HepG2 (cell line): Measurements from ENCODE around the gene ENGASE. TPM values are rescaled to one million over a fixed set of nuclear protein-coding genes. Genes with fewer than 3 reads are reported as not detected.

Source experiments
- KAT8 ChIP-seq: IDR thresholded peaks from 2 replicates; pipeline ENCODE4 v1.6.1; 2016; ENCODE audit warnings: missing genetic modification reagents, missing compliant biosample characterization
- KLF15 ChIP-seq: sonication (generic); formaldehyde crosslinking; IDR thresholded peaks from 2 replicates; pipeline ENCODE4 v1.8.1; 2023; ENCODE audit warnings: borderline replicate concordance, mild to moderate bottlenecking, inconsistent platforms, missing genetic modification reagents, mixed read lengths
- PHF21A ChIP-seq: sonication (generic); formaldehyde crosslinking; IDR thresholded peaks from 2 replicates; pipeline ENCODE4 v1.5.0; 2020; ENCODE audit warnings: mild to moderate bottlenecking, missing genetic modification reagents
- POLR2AphosphoS5 ChIP-seq: IDR thresholded peaks from 2 replicates; pipeline ENCODE4 v1.6.1; 2012; ENCODE audit warnings: low read depth, low read length
- SMYD3 ChIP-seq: sonication (generic); formaldehyde crosslinking; IDR thresholded peaks from 2 replicates; pipeline ENCODE4 v1.8.1; 2023; ENCODE audit warnings: mild to moderate bottlenecking, missing genetic modification reagents
- SRSF9 ChIP-seq: fragments of 200-400 bp; formaldehyde crosslinking; IDR thresholded peaks from 2 replicates; pipeline ENCODE4 v1.6.1; 2018; ENCODE audit warnings: borderline replicate concordance, mild to moderate bottlenecking, low read depth, low read length; ENCODE audit not compliant: insufficient read depth, poor library complexity, severe bottlenecking
- TBX2 ChIP-seq: sonication (generic); formaldehyde crosslinking; IDR thresholded peaks from 2 replicates; pipeline ENCODE4 v1.5.0; 2020; ENCODE audit warnings: missing genetic modification reagents, mild to moderate bottlenecking, borderline replicate concordance
- TGIF2 ChIP-seq: IDR thresholded peaks from 2 replicates; pipeline ENCODE4 v1.6.1; 2016; ENCODE audit warnings: control low read depth, missing compliant biosample characterization
- TP53 ChIP-seq: sonication (generic); formaldehyde crosslinking; conservative IDR thresholded peaks from 2 replicates; pipeline ENCODE4 v1.4.0; 2020; ENCODE audit warnings: missing genetic modification reagents
- ZC3H13 ChIP-seq: sonication (generic); formaldehyde crosslinking; IDR thresholded peaks from 2 replicates; pipeline ENCODE4 v1.8.1; 2023; ENCODE audit warnings: mild to moderate bottlenecking, missing genetic modification reagents, moderate library complexity
- ZNF180 ChIP-seq: sonication (generic); formaldehyde crosslinking; IDR thresholded peaks from 2 replicates; pipeline ENCODE4 v1.4.0; 2020; ENCODE audit warnings: low read depth, missing genetic modification reagents, borderline replicate concordance
- polyA plus RNA-seq, 8 experiments: library from polyadenylated mRNA; depleted of rRNA in 3 of 8; stranded (reverse) in 7 of 8; unstranded in 1 of 8; fragments of >200 nt; fragmentation: Illumina TruSeq in 4 of 8; extraction: Trizol in 4 of 8; gene quantifications; 2 replicates each; pipeline versions ENCODE4 v1.2.1 to v1.2.3, GENCODE V29; 2011 to 2016; ENCODE audit warnings: low read depth in 4 of 8, missing spikeins in 1 of 8, mixed read lengths in 1 of 8; ENCODE audit not compliant: insufficient read depth in 1 of 8
- total RNA-seq, 5 experiments: library from RNA; depleted of rRNA; stranded (reverse); fragments of >200 nt; fragmentation: Illumina TruSeq; extraction: Trizol; gene quantifications; 2 replicates each; pipeline ENCODE4 v1.2.3, GENCODE V29; 2016; ENCODE audit warnings: low read depth in 1 of 5
- TF ChIP-seq, protein P1 (sequence below): sonication (generic); formaldehyde crosslinking; IDR thresholded peaks from 2 replicates; pipeline ENCODE4 v1.4.0; 2020; ENCODE audit warnings: mild to moderate bottlenecking, missing genetic modification reagents
- TF ChIP-seq, protein P2 (sequence below): sonication (generic); formaldehyde crosslinking; IDR thresholded peaks from one replicate; pipeline ENCODE4 v1.5.1; 2020; ENCODE audit warnings: mild to moderate bottlenecking, missing genetic modification reagents; ENCODE audit errors: not compliant biosample characterization
- TF ChIP-seq, protein P3 (sequence below): sonication (generic); formaldehyde crosslinking; conservative IDR thresholded peaks from 2 replicates; pipeline ENCODE4 v1.4.0; 2020; ENCODE audit warnings: missing genetic modification reagents

The ENGASE gene
- total and polyA plus RNA-seq, 2 of the 13 experiments (the other 11 are each of a cell fraction or from before 2014, with no cell fraction given): 10.6 to 18.1 TPM

DNA sequence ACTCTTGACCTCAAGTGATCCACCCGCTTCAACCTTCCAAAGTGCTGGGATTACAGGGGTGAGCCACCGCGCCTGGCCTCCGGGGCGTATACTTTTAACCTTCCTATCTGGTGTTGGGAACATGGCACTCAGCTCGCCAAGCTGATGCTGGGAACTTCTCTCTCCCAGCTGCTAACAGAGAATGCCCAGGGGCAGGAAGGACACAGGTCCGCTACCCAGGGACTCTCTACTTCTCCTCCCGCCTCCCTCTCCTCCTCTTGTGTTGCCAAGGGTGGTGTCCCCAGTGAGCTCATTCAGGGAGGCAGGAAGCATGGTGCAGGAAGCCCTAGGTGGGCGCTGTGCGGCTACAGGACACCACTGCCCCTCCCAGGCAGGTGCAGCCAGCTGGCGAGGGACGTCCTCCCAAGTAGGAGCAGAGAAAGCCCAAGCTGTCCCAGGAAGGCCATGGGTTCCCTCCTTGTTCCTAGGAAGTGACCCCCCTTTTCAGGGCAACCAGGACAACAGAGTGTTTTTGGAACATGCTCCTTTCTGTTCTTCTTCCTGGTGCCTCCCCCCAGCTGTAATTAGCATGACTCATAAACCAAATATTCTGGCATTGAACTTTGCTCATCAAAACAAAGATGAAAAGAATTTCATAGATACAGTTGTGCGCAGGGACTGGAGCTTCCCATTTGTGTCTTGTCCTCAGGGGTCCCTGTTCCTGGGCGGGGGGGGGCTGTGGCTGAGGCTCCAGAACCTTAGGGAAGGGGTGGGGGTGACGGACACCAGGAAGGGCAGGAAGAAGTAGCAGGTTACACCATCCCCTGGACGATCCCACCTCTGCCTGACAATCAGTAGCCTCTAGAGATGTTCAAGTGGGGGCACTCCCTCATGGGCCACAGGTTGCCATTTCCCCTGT, 48.0 kb upstream of the ENGASE start (continued):
- TF ChIP-seq, protein P1, sequence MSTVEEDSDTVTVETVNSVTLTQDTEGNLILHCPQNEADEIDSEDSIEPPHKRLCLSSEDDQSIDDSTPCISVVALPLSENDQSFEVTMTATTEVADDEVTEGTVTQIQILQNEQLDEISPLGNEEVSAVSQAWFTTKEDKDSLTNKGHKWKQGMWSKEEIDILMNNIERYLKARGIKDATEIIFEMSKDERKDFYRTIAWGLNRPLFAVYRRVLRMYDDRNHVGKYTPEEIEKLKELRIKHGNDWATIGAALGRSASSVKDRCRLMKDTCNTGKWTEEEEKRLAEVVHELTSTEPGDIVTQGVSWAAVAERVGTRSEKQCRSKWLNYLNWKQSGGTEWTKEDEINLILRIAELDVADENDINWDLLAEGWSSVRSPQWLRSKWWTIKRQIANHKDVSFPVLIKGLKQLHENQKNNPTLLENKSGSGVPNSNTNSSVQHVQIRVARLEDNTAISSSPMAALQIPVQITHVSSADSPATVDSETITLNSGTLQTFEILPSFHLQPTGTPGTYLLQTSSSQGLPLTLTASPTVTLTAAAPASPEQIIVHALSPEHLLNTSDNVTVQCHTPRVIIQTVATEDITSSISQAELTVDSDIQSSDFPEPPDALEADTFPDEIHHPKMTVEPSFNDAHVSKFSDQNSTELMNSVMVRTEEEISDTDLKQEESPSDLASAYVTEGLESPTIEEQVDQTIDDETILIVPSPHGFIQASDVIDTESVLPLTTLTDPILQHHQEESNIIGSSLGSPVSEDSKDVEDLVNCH: no peak
- TF ChIP-seq TGIF2 (no peak), TP53 (CRISPR knock-in tag) (0 out of 2 replicates have a peak, but pooled peaks have one; percentile 57), ZNF180 (CRISPR knock-in tag) (no peak), TBX2 (peak; percentile 46), ZC3H13 (CRISPR knock-in tag) (0 out of 2 replicates have a peak, but pooled peaks have one; percentile 57), POLR2AphosphoS5 (peak; percentile 65), KLF15 (CRISPR knock-in tag) (no peak), SRSF9 (no peak), KAT8 (CRISPR knock-in tag) (0 out of 2 replicates have a peak, but pooled peaks have one; percentile 46), PHF21A (peak; percentile 95), SMYD3 (no peak)
- TF ChIP-seq, protein P2, sequence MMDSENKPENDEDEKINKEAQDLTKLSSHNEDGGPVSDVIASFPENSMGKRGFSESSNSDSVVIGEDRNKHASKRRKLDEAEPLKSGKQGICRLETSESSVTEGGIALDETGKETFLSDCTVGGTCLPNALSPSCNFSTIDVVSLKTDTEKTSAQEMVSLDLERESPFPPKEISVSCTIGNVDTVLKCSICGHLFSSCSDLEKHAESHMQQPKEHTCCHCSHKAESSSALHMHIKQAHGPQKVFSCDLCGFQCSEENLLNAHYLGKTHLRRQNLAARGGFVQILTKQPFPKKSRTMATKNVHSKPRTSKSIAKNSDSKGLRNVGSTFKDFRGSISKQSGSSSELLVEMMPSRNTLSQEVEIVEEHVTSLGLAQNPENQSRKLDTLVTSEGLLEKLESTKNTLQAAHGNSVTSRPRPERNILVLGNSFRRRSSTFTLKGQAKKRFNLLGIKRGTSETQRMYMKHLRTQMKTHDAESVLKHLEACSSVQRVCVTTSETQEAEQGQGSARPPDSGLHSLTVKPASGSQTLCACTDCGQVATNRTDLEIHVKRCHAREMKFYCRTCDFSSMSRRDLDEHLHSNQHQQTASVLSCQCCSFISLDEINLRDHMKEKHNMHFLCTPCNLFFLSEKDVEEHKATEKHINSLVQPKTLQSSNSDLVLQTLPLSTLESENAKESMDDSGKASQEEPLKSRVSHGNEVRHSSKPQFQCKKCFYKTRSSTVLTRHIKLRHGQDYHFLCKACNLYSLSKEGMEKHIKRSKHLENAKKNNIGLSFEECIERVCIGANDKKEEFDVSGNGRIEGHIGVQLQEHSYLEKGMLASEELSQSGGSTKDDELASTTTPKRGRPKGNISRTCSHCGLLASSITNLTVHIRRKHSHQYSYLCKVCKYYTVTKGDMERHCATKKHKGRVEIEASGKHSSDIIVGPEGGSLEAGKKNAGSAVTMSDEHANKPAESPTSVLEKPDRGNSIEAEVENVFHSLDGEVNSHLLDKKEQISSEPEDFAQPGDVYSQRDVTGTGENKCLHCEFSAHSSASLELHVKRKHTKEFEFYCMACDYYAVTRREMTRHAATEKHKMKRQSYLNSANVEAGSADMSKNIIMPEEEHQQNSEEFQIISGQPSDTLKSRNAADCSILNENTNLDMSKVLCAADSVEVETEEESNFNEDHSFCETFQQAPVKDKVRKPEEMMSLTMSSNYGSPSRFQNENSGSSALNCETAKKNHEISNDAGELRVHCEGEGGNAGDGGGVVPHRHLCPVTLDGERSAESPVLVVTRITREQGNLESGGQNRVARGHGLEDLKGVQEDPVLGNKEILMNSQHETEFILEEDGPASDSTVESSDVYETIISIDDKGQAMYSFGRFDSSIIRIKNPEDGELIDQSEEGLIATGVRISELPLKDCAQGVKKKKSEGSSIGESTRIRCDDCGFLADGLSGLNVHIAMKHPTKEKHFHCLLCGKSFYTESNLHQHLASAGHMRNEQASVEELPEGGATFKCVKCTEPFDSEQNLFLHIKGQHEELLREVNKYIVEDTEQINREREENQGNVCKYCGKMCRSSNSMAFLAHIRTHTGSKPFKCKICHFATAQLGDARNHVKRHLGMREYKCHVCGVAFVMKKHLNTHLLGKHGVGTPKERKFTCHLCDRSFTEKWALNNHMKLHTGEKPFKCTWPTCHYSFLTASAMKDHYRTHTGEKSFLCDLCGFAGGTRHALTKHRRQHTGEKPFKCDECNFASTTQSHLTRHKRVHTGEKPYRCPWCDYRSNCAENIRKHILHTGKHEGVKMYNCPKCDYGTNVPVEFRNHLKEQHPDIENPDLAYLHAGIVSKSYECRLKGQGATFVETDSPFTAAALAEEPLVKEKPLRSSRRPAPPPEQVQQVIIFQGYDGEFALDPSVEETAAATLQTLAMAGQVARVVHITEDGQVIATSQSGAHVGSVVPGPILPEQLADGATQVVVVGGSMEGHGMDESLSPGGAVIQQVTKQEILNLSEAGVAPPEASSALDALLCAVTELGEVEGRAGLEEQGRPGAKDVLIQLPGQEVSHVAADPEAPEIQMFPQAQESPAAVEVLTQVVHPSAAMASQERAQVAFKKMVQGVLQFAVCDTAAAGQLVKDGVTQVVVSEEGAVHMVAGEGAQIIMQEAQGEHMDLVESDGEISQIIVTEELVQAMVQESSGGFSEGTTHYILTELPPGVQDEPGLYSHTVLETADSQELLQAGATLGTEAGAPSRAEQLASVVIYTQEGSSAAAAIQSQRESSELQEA: no peak
- TF ChIP-seq, protein P3, sequence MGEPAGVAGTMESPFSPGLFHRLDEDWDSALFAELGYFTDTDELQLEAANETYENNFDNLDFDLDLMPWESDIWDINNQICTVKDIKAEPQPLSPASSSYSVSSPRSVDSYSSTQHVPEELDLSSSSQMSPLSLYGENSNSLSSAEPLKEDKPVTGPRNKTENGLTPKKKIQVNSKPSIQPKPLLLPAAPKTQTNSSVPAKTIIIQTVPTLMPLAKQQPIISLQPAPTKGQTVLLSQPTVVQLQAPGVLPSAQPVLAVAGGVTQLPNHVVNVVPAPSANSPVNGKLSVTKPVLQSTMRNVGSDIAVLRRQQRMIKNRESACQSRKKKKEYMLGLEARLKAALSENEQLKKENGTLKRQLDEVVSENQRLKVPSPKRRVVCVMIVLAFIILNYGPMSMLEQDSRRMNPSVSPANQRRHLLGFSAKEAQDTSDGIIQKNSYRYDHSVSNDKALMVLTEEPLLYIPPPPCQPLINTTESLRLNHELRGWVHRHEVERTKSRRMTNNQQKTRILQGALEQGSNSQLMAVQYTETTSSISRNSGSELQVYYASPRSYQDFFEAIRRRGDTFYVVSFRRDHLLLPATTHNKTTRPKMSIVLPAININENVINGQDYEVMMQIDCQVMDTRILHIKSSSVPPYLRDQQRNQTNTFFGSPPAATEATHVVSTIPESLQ (CRISPR knock-in tag): 0 out of 2 replicates have a peak, but pooled peaks have one; percentile 76
